PFSK-1 (cell line): ENCODE data around the gene PON3.

ENCODE experiments used
- POLR2AphosphoS5 ChIP-seq: IDR thresholded peaks from 2 replicates; pipeline ENCODE4 v1.6.1; 2012; ENCODE audit warnings: low read depth, mild to moderate bottlenecking, control low read depth, low read length, moderate library complexity
- SIN3A ChIP-seq: IDR thresholded peaks from 2 replicates; pipeline ENCODE4 v1.6.1; 2012; ENCODE audit warnings: mild to moderate bottlenecking, low read length, moderate library complexity, borderline replicate concordance; ENCODE audit not compliant: insufficient read depth
- TF ChIP-seq, protein P1 (sequence below), 2 experiments: IDR thresholded peaks; 2 replicates each; pipeline versions ENCODE4 v1.6.1 to v1.8.0; 2011 to 2012; ENCODE audit warnings: low read depth in 2 of 2, low read length in 2 of 2, control low read depth in 1 of 2, inconsistent platforms in 1 of 2, mild to moderate bottlenecking in 1 of 2, moderate library complexity in 1 of 2; ENCODE audit not compliant: insufficient read depth in 1 of 2

DNA sequence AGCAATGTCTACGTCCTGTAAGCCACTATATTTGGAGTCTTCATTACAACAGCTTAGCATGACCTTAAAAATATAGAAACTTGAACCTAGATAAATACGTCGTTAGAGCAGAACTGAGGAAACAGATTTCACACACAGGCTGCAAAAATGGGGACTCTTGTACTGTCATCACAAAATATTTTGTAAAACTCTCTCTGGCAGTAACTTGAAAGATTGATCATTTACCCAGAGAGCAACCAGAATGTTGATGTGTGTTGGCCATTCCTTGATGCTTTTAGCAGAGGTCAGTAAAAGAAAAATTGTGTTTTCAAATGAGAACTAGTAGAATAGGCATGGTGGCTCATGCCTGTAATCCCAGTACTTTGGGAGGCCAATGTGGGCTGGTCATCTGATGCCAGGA is 57.3 kb downstream of the PON3 start:
- TF ChIP-seq POLR2AphosphoS5 (no peak), SIN3A (no peak)
- TF ChIP-seq, protein P1, sequence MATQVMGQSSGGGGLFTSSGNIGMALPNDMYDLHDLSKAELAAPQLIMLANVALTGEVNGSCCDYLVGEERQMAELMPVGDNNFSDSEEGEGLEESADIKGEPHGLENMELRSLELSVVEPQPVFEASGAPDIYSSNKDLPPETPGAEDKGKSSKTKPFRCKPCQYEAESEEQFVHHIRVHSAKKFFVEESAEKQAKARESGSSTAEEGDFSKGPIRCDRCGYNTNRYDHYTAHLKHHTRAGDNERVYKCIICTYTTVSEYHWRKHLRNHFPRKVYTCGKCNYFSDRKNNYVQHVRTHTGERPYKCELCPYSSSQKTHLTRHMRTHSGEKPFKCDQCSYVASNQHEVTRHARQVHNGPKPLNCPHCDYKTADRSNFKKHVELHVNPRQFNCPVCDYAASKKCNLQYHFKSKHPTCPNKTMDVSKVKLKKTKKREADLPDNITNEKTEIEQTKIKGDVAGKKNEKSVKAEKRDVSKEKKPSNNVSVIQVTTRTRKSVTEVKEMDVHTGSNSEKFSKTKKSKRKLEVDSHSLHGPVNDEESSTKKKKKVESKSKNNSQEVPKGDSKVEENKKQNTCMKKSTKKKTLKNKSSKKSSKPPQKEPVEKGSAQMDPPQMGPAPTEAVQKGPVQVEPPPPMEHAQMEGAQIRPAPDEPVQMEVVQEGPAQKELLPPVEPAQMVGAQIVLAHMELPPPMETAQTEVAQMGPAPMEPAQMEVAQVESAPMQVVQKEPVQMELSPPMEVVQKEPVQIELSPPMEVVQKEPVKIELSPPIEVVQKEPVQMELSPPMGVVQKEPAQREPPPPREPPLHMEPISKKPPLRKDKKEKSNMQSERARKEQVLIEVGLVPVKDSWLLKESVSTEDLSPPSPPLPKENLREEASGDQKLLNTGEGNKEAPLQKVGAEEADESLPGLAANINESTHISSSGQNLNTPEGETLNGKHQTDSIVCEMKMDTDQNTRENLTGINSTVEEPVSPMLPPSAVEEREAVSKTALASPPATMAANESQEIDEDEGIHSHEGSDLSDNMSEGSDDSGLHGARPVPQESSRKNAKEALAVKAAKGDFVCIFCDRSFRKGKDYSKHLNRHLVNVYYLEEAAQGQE (IDR thresholded peaks at IDR 0.05; ENCODE audit: insufficient read depth in 1 of 2, low read depth in 2 of 2, low read length in 2 of 2): no peak
